ENCODE measurements around the gene TMEM167B. TPM values are rescaled to one million over a fixed set of nuclear protein-coding genes. Genes with fewer than 3 reads are reported as not detected.

TMEM167B gene
- total and polyA plus RNA-seq, 2 of the 8 experiments (the other 6 are each of a cell fraction or from before 2014, with no cell fraction given) = 3.6 to 14.8 TPM

DNA sequence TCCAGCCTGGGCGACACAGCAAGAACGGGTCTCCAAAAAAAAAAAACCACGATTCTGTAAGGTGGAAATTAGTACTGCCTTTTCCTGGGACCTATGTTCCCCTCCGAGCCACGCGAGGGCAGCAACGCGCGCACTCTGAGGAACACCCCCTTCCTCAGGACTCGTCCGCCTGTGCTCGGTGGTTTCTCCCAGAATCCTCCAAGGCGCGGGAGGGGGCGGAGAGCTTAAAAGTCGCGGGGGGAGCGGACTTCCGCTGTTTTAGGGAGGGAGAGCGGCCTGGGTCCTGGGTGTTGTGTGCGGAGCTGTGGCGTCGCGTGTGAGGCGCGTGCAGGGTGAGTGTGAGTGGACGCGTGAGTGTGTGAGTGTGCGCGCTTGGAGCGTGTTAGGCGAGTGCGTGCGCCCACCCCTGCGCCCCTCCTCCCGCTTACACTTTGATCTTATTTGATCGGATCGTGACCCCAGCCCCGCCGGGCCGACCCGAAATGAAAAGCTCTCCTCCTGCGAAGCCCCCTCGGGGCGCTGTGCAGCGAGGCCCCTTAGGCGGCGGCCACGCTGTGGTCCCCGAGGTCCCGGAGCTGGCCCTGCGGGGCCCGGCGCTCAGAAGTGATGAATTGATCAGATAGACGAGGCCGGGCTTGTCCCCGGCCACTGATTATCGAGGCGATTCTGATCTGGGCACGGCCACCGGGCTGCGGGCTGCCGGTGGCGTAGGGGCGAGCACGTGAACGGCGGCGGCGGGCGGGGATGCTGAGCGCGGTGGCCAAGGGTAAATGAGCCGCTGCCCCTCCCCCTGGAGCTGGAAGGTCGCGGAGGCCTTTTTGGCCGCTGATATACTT is 9.6 kb downstream of the TMEM167B start (continued):
- TF ChIP-seq SIN3A (conservative IDR thresholded peaks at IDR 0.05 in 1 of 2, IDR thresholded peaks at IDR 0.05 in 1 of 2; ENCODE audit: low read depth in 1 of 2, low read length in 2 of 2) (peak in 1 of 2 experiments; percentile 82; a peak in 1 of 4 replicates), BCL11A (IDR thresholded peaks at IDR 0.05; ENCODE audit: low read depth in 2 of 2, low read length in 2 of 2) (peak in 1 of 2 experiments; percentile 18), CEBPB (IDR thresholded peaks at IDR 0.05; ENCODE audit: low read depth, low read length) (no peak), EZH2 (IDR thresholded peaks at IDR 0.05; ENCODE audit: low read depth, low read length, severe bottlenecking) (no peak), RNF2 (IDR thresholded peaks at IDR 0.05; ENCODE audit: borderline replicate concordance, low read depth, low read length, missing control alignments, poor library complexity, severe bottlenecking) (peak; percentile 31), PHF8 (conservative IDR thresholded peaks at IDR 0.05; ENCODE audit: low read depth, low read length) (peak; percentile 98), RBBP5 (IDR thresholded peaks at IDR 0.05; ENCODE audit: borderline replicate concordance, low read depth, low read length) (peak; percentile 65), SP1 (IDR thresholded peaks at IDR 0.05; ENCODE audit: low read depth, low read length) (peak; percentile 51; the same call in 1 of the 2 replicates), TEAD4 (IDR thresholded peaks at IDR 0.05; ENCODE audit: low read depth, low read length) (no peak), JUN (IDR thresholded peaks at IDR 0.05; ENCODE audit: low read depth, low read length) (no peak), POU5F1 (IDR thresholded peaks at IDR 0.05; ENCODE audit: low read depth, low read length) (no peak), TCF12 (IDR thresholded peaks at IDR 0.05; ENCODE audit: low read depth, low read length) (no peak), CHD1 (IDR thresholded peaks at IDR 0.05; ENCODE audit: low read depth, low read length) (no peak), CHD2 (IDR thresholded peaks at IDR 0.05; ENCODE audit: low read length) (peak; percentile 64; the same call in 1 of the 2 replicates), JUND (IDR thresholded peaks at IDR 0.05; ENCODE audit: low read length) (peak; percentile 75; the same call in 1 of the 2 replicates), KDM5A (IDR thresholded peaks at IDR 0.05; ENCODE audit: low read length) (0 out of 2 replicates have a peak, but pooled peaks have one; percentile 47), FOSL1 (IDR thresholded peaks at IDR 0.05; ENCODE audit: insufficient read depth, low read depth, low read length) (no peak), RXRA (IDR thresholded peaks at IDR 0.05; ENCODE audit: insufficient read depth, low read depth, low read length) (no peak)
- TF ChIP-seq, protein P1, sequence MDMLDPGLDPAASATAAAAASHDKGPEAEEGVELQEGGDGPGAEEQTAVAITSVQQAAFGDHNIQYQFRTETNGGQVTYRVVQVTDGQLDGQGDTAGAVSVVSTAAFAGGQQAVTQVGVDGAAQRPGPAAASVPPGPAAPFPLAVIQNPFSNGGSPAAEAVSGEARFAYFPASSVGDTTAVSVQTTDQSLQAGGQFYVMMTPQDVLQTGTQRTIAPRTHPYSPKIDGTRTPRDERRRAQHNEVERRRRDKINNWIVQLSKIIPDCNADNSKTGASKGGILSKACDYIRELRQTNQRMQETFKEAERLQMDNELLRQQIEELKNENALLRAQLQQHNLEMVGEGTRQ (IDR thresholded peaks at IDR 0.05; ENCODE audit: low read length) = peak; percentile 20
- TF ChIP-seq, protein P2, sequence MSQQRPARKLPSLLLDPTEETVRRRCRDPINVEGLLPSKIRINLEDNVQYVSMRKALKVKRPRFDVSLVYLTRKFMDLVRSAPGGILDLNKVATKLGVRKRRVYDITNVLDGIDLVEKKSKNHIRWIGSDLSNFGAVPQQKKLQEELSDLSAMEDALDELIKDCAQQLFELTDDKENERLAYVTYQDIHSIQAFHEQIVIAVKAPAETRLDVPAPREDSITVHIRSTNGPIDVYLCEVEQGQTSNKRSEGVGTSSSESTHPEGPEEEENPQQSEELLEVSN (IDR thresholded peaks at IDR 0.05) = peak; percentile 80
- TF ChIP-seq, protein P3, sequence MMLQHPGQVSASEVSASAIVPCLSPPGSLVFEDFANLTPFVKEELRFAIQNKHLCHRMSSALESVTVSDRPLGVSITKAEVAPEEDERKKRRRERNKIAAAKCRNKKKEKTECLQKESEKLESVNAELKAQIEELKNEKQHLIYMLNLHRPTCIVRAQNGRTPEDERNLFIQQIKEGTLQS (IDR thresholded peaks at IDR 0.05; ENCODE audit: insufficient read depth, low read depth, low read length) = no peak

Data from H1 (cell line).